ENCODE data around the gene MYT1.

MYT1 gene

GRCh38 chr20:64145458-64146300 lies 18.6 kb upstream of the MYT1 start:
- H3K9me3 Mint-ChIP-seq, result peaks cover 10% of the 10 kb centered on the region
- H3K36me3 Mint-ChIP-seq, result peaks cover 5% of the 10 kb centered on the region
- ATAC-seq (ENCODE audit: low read depth) (no peak), DNase-seq (ENCODE audit: low spot score in 2 of 2) (no peak)
- H3K4me1 Mint-ChIP-seq, result peaks cover 3% of the 10 kb centered on the region
- H3K27ac Mint-ChIP-seq, result no peak overlapping the region
- no peak overlapping the region for H3K4me3 Mint-ChIP-seq
- H3K27me3 Mint-ChIP-seq, result peaks cover 3% of the 10 kb centered on the region

- Mint-ChIP-seq H3K4me1 (peaks cover 3% of the 10 kb centered on the region), H3K4me3 (no peak overlapping the region), H3K27me3 (peaks cover 3% of the 10 kb centered on the region), H3K9me3 (peaks cover 10% of the 10 kb centered on the region), H3K36me3 (peaks cover 5% of the 10 kb centered on the region), H3K27ac (no peak overlapping the region)
- ATAC-seq (ENCODE audit: low read depth) (no peak), DNase-seq (ENCODE audit: low spot score in 2 of 2) (no peak)
Observed at GRCh38 chr20:64146301-64146935, 17.8 kb upstream of the MYT1 start.

GRCh38 chr20:64146936-64147477 lies 17.2 kb upstream of the MYT1 start:
- no peak for ATAC-seq (ENCODE audit: low read depth)
- no peak for DNase-seq (ENCODE audit: low spot score in 2 of 2)
- H3K4me3 Mint-ChIP-seq, result no peak overlapping the region
- no peak overlapping the region for H3K27ac Mint-ChIP-seq
- peaks cover 3% of the 10 kb centered on the region for H3K27me3 Mint-ChIP-seq
- H3K4me1 Mint-ChIP-seq, result peaks cover 3% of the 10 kb centered on the region
- H3K9me3 Mint-ChIP-seq, result peaks cover 10% of the 10 kb centered on the region
- H3K36me3 Mint-ChIP-seq, result peaks cover 5% of the 10 kb centered on the region

- no peak overlapping the region for H3K27ac Mint-ChIP-seq
- H3K9me3 Mint-ChIP-seq, result peaks cover 10% of the 10 kb centered on the region
- H3K27me3 Mint-ChIP-seq, result peaks cover 7% of the 10 kb centered on the region
- H3K4me3 Mint-ChIP-seq, result no peak overlapping the region
- DNase-seq (ENCODE audit: low spot score in 2 of 2) (no peak), ATAC-seq (ENCODE audit: low read depth) (no peak)
- H3K4me1 Mint-ChIP-seq, result peaks cover 4% of the 10 kb centered on the region
- peaks cover 5% of the 10 kb centered on the region for H3K36me3 Mint-ChIP-seq
Observed at GRCh38 chr20:64148581-64148980, 15.7 kb upstream of the MYT1 start.

- ATAC-seq (ENCODE audit: low read depth) (no peak), DNase-seq (ENCODE audit: low spot score in 2 of 2) (no peak)
- peaks cover 6% of the 10 kb centered on the region for H3K4me1 Mint-ChIP-seq
- peaks cover 5% of the 10 kb centered on the region for H3K36me3 Mint-ChIP-seq
- peaks cover 8% of the 10 kb centered on the region for H3K9me3 Mint-ChIP-seq
- H3K4me3 Mint-ChIP-seq, result no peak overlapping the region
- H3K27ac Mint-ChIP-seq, result no peak overlapping the region
- H3K27me3 Mint-ChIP-seq, result peaks cover 8% of the 10 kb centered on the region
Observed at GRCh38 chr20:64149141-64149540, 15.1 kb upstream of the MYT1 start.

GRCh38 chr20:64149809-64150560 lies 14.3 kb upstream of the MYT1 start:
- Mint-ChIP-seq H3K4me1 (peaks cover 6% of the 10 kb centered on the region), H3K9me3 (peaks cover 3% of the 10 kb centered on the region), H3K27ac (no peak overlapping the region), H3K36me3 (peaks cover 3% of the 10 kb centered on the region), H3K27me3 (peaks cover 5% of the 10 kb centered on the region), H3K4me3 (no peak overlapping the region)
- DNase-seq (ENCODE audit: low spot score in 2 of 2), result no peak
- no peak for ATAC-seq (ENCODE audit: low read depth)

GRCh38 chr20:64150756-64151632 lies 13.3 kb upstream of the MYT1 start:
- H3K9me3 Mint-ChIP-seq, result no peaks in the 10 kb centered on the region
- no peak overlapping the region for H3K27ac Mint-ChIP-seq
- peaks cover 6% of the 10 kb centered on the region for H3K4me1 Mint-ChIP-seq
- H3K4me3 Mint-ChIP-seq, result no peak overlapping the region
- H3K27me3 Mint-ChIP-seq, result peaks cover 5% of the 10 kb centered on the region
- ATAC-seq (ENCODE audit: low read depth), result no peak
- peaks cover 2% of the 10 kb centered on the region for H3K36me3 Mint-ChIP-seq
- DNase-seq (ENCODE audit: low spot score in 2 of 2), result no peak

- DNase-seq (ENCODE audit: low spot score in 2 of 2), result no peak
- no peak overlapping the region for H3K4me3 Mint-ChIP-seq
- H3K9me3 Mint-ChIP-seq, result no peaks in the 10 kb centered on the region
- ATAC-seq (ENCODE audit: low read depth), result no peak
- H3K27ac Mint-ChIP-seq, result no peak overlapping the region
- H3K36me3 Mint-ChIP-seq, result peaks cover 2% of the 10 kb centered on the region
- peaks cover 5% of the 10 kb centered on the region for H3K27me3 Mint-ChIP-seq
- H3K4me1 Mint-ChIP-seq, result peaks cover 6% of the 10 kb centered on the region
Observed at GRCh38 chr20:64151633-64152530, 12.4 kb upstream of the MYT1 start.

GRCh38 chr20:64152906-64153305 lies 11.3 kb upstream of the MYT1 start:
- ATAC-seq (ENCODE audit: low read depth), result no peak
- no peak overlapping the region for H3K4me3 Mint-ChIP-seq
- H3K9me3 Mint-ChIP-seq, result no peaks in the 10 kb centered on the region
- peaks cover 2% of the 10 kb centered on the region for H3K36me3 Mint-ChIP-seq
- H3K27me3 Mint-ChIP-seq, result peaks cover 5% of the 10 kb centered on the region
- H3K4me1 Mint-ChIP-seq, result peaks cover 6% of the 10 kb centered on the region
- no peak for DNase-seq (ENCODE audit: low spot score in 2 of 2)
- H3K27ac Mint-ChIP-seq, result no peak overlapping the region

- DNase-seq (ENCODE audit: low spot score in 2 of 2) (no peak), ATAC-seq (ENCODE audit: low read depth) (no peak)
- Mint-ChIP-seq H3K9me3 (no peaks in the 10 kb centered on the region), H3K27me3 (peaks cover 5% of the 10 kb centered on the region), H3K4me3 (no peak overlapping the region), H3K4me1 (peaks cover 6% of the 10 kb centered on the region), H3K27ac (no peak overlapping the region), H3K36me3 (peaks cover 2% of the 10 kb centered on the region)
Observed at GRCh38 chr20:64153410-64153809, 10.8 kb upstream of the MYT1 start.

- DNase-seq (ENCODE audit: low spot score in 2 of 2), result no peak
- no peaks in the 10 kb centered on the region for H3K9me3 Mint-ChIP-seq
- no peak overlapping the region for H3K4me3 Mint-ChIP-seq
- H3K27ac Mint-ChIP-seq, result no peak overlapping the region
- H3K36me3 Mint-ChIP-seq, result peaks cover 5% of the 10 kb centered on the region
- no peak for ATAC-seq (ENCODE audit: low read depth)
- H3K4me1 Mint-ChIP-seq, result peaks cover 6% of the 10 kb centered on the region
- H3K27me3 Mint-ChIP-seq, result peaks cover 10% of the 10 kb centered on the region
Observed at GRCh38 chr20:64153861-64154589, 10.2 kb upstream of the MYT1 start.

- no peak for ATAC-seq (ENCODE audit: low read depth)
- DNase-seq (ENCODE audit: low spot score in 2 of 2), result no peak
- H3K27ac Mint-ChIP-seq, result no peak overlapping the region
Observed at GRCh38 chr20:64154590-64155257, 9.5 kb upstream of the MYT1 start.

More at GRCh38 chr20:64154590-64155257, 9.5 kb upstream of the MYT1 start:
- Mint-ChIP-seq H3K9me3 (no peaks in the 10 kb centered on the region), H3K4me1 (peaks cover 6% of the 10 kb centered on the region), H3K36me3 (peaks cover 6% of the 10 kb centered on the region), H3K27me3 (peaks cover 16% of the 10 kb centered on the region), H3K4me3 (no peak overlapping the region)
